ENCODE results near the gene SEC23IP.

The SEC23IP gene

DNA sequence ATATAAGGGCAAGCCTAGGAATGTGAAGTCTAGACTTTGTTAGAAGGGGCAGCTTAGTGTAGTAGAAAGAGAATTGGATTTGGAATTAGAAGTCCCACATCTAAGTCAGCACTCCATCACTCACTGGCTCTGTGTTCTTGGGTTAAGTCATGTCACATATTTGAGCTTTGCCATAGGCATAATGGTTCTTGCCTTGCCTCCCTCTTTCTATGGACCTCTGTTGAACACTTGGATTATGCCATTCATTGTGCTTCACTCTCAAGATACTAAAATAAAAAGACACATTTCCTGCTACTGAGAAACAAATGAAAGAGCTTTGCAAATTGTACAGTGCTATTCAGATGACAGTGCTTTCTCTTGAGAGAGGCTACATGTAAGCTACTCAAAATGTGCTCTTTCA, 35.9 kb downstream of the SEC23IP start:
- Histone ChIP-seq H3K27ac (ENCODE audit: low read depth, low read length) (no peak overlapping the region), H4K8ac (ENCODE audit: low read depth, low read length) (no peak overlapping the region), H3K4me1 (ENCODE audit: control insufficient read depth in 1 of 2, insufficient read depth in 2 of 2, low read length in 2 of 2) (no peaks in the 10 kb centered on the region), H2AK5ac (ENCODE audit: low read length) (no peak overlapping the region), H3K79me2 (ENCODE audit: control insufficient read depth, insufficient read depth, low read length, poor library complexity) (no peaks in the 10 kb centered on the region), H3K4me3 (ENCODE audit: low read depth, low read length) (no peak overlapping the region), H2AFZ (ENCODE audit: insufficient read depth, low read length, poor library complexity) (no peak overlapping the region), H3K79me1 (ENCODE audit: low read length) (no peaks in the 10 kb centered on the region), H4K91ac (ENCODE audit: low read depth, low read length) (no peak overlapping the region), H3K9me3 (ENCODE audit: insufficient read depth, low read depth, low read length) (no peaks in the 10 kb centered on the region), H3K27me3 (ENCODE audit: insufficient read depth, low read length) (no peaks in the 10 kb centered on the region), H2BK12ac (ENCODE audit: low read length) (no peak overlapping the region), H3K14ac (ENCODE audit: low read length) (no peak overlapping the region), H3K36me3 (ENCODE audit: control insufficient read depth in 1 of 2, insufficient read depth in 2 of 2, low read length in 2 of 2) (peaks cover 17 to 29% of the 10 kb centered on the region in 2 experiments), H4K12ac (ENCODE audit: low read depth, low read length) (no peak overlapping the region), H3K23ac (ENCODE audit: low read length) (no peak overlapping the region), H3K18ac (ENCODE audit: low read length) (no peak overlapping the region), H2BK120ac (ENCODE audit: insufficient read depth, low read length, poor library complexity) (no peak overlapping the region), H3K4ac (ENCODE audit: low read depth, low read length) (no peak overlapping the region), H3K9ac (ENCODE audit: low read length) (no peak overlapping the region), H2BK5ac (ENCODE audit: low read depth, low read length, poor library complexity) (no peak overlapping the region), H3K4me2 (ENCODE audit: low read length) (no peak overlapping the region)
- DNase-seq = no peak

DNA sequence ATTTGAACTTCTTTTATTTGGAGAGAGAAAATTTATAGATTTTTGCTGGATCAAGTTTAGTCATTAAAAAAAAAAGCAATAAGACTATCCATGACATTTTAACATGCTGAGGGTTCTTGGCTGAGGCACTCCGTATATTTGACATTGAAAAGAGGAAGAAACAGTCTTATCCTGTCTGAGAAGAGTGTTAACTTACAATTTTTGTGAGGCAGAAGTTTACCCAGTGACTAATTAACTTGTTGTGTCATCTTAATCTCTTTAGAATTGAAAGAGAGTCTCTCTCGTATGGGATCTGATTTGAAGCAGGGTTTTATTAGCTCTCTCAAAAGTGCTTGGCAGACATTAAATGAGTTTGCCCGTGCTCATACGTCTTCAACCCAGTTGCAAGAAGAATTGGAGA, 39.3 kb downstream of the SEC23IP start:
- H3K4ac ChIP-seq (ENCODE audit: low read depth, low read length) = no peak overlapping the region
- no peak overlapping the region for H4K8ac ChIP-seq (ENCODE audit: low read depth, low read length)
- WGBS (ENCODE audit: extremely low coverage, insufficient coverage, insufficient read length) = no CpG with 5 or more reads among the region's 4 CpGs
- no peak overlapping the region for H3K23ac ChIP-seq (ENCODE audit: low read length)
- H3K9me3 ChIP-seq (ENCODE audit: insufficient read depth, low read depth, low read length) = no peaks in the 10 kb centered on the region
- H2BK120ac ChIP-seq (ENCODE audit: insufficient read depth, low read length, poor library complexity) = no peak overlapping the region
- H2AFZ ChIP-seq (ENCODE audit: insufficient read depth, low read length, poor library complexity) = no peak overlapping the region
- H3K4me2 ChIP-seq (ENCODE audit: low read length) = no peak overlapping the region
- no peaks in the 10 kb centered on the region for H3K27me3 ChIP-seq (ENCODE audit: insufficient read depth, low read length)
- H3K4me3 ChIP-seq (ENCODE audit: low read depth, low read length) = no peak overlapping the region
- no peak for DNase-seq
- no peak overlapping the region for H3K27ac ChIP-seq (ENCODE audit: low read depth, low read length)
- H2BK5ac ChIP-seq (ENCODE audit: low read depth, low read length, poor library complexity) = no peak overlapping the region
- H3K36me3 ChIP-seq (ENCODE audit: control insufficient read depth in 1 of 2, insufficient read depth in 2 of 2, low read length in 2 of 2) = peaks cover 11 to 31% of the 10 kb centered on the region in 2 experiments
- H3K14ac ChIP-seq (ENCODE audit: low read length) = no peak overlapping the region
- no peak overlapping the region for H3K18ac ChIP-seq (ENCODE audit: low read length)
- H4K91ac ChIP-seq (ENCODE audit: low read depth, low read length) = no peak overlapping the region
- no peaks in the 10 kb centered on the region for H3K79me2 ChIP-seq (ENCODE audit: control insufficient read depth, insufficient read depth, low read length, poor library complexity)
- H2AK5ac ChIP-seq (ENCODE audit: low read length) = no peak overlapping the region
- no peaks in the 10 kb centered on the region for H3K4me1 ChIP-seq (ENCODE audit: control insufficient read depth in 1 of 2, insufficient read depth in 2 of 2, low read length in 2 of 2)
- no peaks in the 10 kb centered on the region for H3K79me1 ChIP-seq (ENCODE audit: low read length)
- no peak overlapping the region for H4K12ac ChIP-seq (ENCODE audit: low read depth, low read length)
- no peak overlapping the region for H2BK12ac ChIP-seq (ENCODE audit: low read length)
- H3K9ac ChIP-seq (ENCODE audit: low read length) = no peak overlapping the region

GRCh38 chr10:119932631-119933030, 40.1 kb downstream of the SEC23IP start:
- no peak overlapping the region for H3K4me2 ChIP-seq (ENCODE audit: low read length)

DNA sequence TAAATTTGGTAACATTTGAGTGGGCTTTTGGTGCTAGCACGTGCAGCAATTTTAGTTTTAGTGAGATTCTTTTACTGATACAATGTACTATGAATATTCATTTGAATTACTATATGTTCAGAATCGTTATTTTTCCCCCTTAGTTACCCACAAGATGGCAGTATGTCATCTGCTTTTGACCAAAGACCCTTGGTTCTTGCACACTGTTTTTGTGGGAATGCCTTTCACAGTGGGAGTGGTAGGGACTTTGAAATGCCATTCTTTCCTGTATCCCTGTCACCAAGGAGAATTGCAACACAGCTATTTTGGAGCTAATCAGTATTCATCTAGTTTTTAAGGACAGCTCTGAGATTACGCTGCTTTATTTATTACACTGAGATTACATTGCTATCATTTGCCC, 40.6 kb downstream of the SEC23IP start:
- Histone ChIP-seq H3K4me2 (ENCODE audit: low read length) (no peak overlapping the region), H3K23ac (ENCODE audit: low read length) (no peak overlapping the region), H4K91ac (ENCODE audit: low read depth, low read length) (no peak overlapping the region), H2BK5ac (ENCODE audit: low read depth, low read length, poor library complexity) (no peak overlapping the region), H4K12ac (ENCODE audit: low read depth, low read length) (no peak overlapping the region), H3K79me2 (ENCODE audit: control insufficient read depth, insufficient read depth, low read length, poor library complexity) (no peaks in the 10 kb centered on the region), H3K79me1 (ENCODE audit: low read length) (no peaks in the 10 kb centered on the region), H2BK12ac (ENCODE audit: low read length) (no peak overlapping the region), H3K4ac (ENCODE audit: low read depth, low read length) (no peak overlapping the region), H3K27ac (ENCODE audit: low read depth, low read length) (no peak overlapping the region), H2AK5ac (ENCODE audit: low read length) (no peak overlapping the region), H3K36me3 (ENCODE audit: control insufficient read depth in 1 of 2, insufficient read depth in 2 of 2, low read length in 2 of 2) (peaks cover 12 to 24% of the 10 kb centered on the region in 2 experiments), H4K8ac (ENCODE audit: low read depth, low read length) (no peak overlapping the region), H3K18ac (ENCODE audit: low read length) (no peak overlapping the region), H3K9me3 (ENCODE audit: insufficient read depth, low read depth, low read length) (no peaks in the 10 kb centered on the region), H3K4me1 (ENCODE audit: control insufficient read depth in 1 of 2, insufficient read depth in 2 of 2, low read length in 2 of 2) (no peaks in the 10 kb centered on the region), H3K14ac (ENCODE audit: low read length) (no peak overlapping the region), H3K27me3 (ENCODE audit: insufficient read depth, low read length) (no peaks in the 10 kb centered on the region), H3K4me3 (ENCODE audit: low read depth, low read length) (no peak overlapping the region), H2AFZ (ENCODE audit: insufficient read depth, low read length, poor library complexity) (no peak overlapping the region), H3K9ac (ENCODE audit: low read length) (no peak overlapping the region), H2BK120ac (ENCODE audit: insufficient read depth, low read length, poor library complexity) (no peak overlapping the region)
- no CpG with 5 or more reads among the region's 3 CpGs for WGBS (ENCODE audit: extremely low coverage, insufficient coverage, insufficient read length)
- DNase-seq = peak in 1 of 2 donors; percentile 60

More at GRCh38 chr10:119932631-119933030, 40.1 kb downstream of the SEC23IP start:
- no peak overlapping the region for H3K4ac ChIP-seq (ENCODE audit: low read depth, low read length)
- no peak overlapping the region for H3K18ac ChIP-seq (ENCODE audit: low read length)
- H3K23ac ChIP-seq (ENCODE audit: low read length) = no peak overlapping the region
- no peaks in the 10 kb centered on the region for H3K9me3 ChIP-seq (ENCODE audit: insufficient read depth, low read depth, low read length)
- no peak overlapping the region for H3K4me3 ChIP-seq (ENCODE audit: low read depth, low read length)
- H3K79me1 ChIP-seq (ENCODE audit: low read length) = no peaks in the 10 kb centered on the region
- H3K79me2 ChIP-seq (ENCODE audit: control insufficient read depth, insufficient read depth, low read length, poor library complexity) = no peaks in the 10 kb centered on the region
- no peak overlapping the region for H3K14ac ChIP-seq (ENCODE audit: low read length)
- H3K4me1 ChIP-seq (ENCODE audit: control insufficient read depth in 1 of 2, insufficient read depth in 2 of 2, low read length in 2 of 2) = no peaks in the 10 kb centered on the region
- H2BK5ac ChIP-seq (ENCODE audit: low read depth, low read length, poor library complexity) = no peak overlapping the region
- no peak for DNase-seq
- H2AK5ac ChIP-seq (ENCODE audit: low read length) = no peak overlapping the region
- no peak overlapping the region for H3K27ac ChIP-seq (ENCODE audit: low read depth, low read length)
- H2AFZ ChIP-seq (ENCODE audit: insufficient read depth, low read length, poor library complexity) = no peak overlapping the region
- WGBS (ENCODE audit: extremely low coverage, insufficient coverage, insufficient read length) = no CpG with 5 or more reads among the region's 4 CpGs
- H3K9ac ChIP-seq (ENCODE audit: low read length) = no peak overlapping the region
- H2BK120ac ChIP-seq (ENCODE audit: insufficient read depth, low read length, poor library complexity) = no peak overlapping the region
- H3K27me3 ChIP-seq (ENCODE audit: insufficient read depth, low read length) = no peaks in the 10 kb centered on the region
- H4K91ac ChIP-seq (ENCODE audit: low read depth, low read length) = no peak overlapping the region
- H4K8ac ChIP-seq (ENCODE audit: low read depth, low read length) = no peak overlapping the region
- no peak overlapping the region for H2BK12ac ChIP-seq (ENCODE audit: low read length)
- H4K12ac ChIP-seq (ENCODE audit: low read depth, low read length) = no peak overlapping the region
- peaks cover 12 to 26% of the 10 kb centered on the region in 2 experiments for H3K36me3 ChIP-seq (ENCODE audit: control insufficient read depth in 1 of 2, insufficient read depth in 2 of 2, low read length in 2 of 2)

Measured in trophoblast cell (in vitro differentiated cells and primary cell).